Smooth muscle cell (in vitro differentiated cells): ENCODE data around the gene PPP1R9A. TPM values are rescaled to one million over a fixed set of nuclear protein-coding genes. Genes with fewer than 3 reads are reported as not detected.

Source experiments
- DNase-seq: peaks from one replicate; lab custom pipeline; 2025; ENCODE audit not compliant: unreplicated experiment; lab: John Stamatoyannopoulos, UW
- H2AFZ ChIP-seq: fragments of 200-600 bp; sonication (generic); 2 replicates; pipeline ENCODE4 v1.6.0; 2016; ENCODE audit warnings: antibody characterized with exemption, low read depth, mild to moderate bottlenecking
- H3F3A ChIP-seq: fragments of 200-600 bp; sonication (generic); 2 replicates; pipeline ENCODE4 v1.6.0; 2017; ENCODE audit warnings: antibody characterized with exemption, low read depth
- H3K27ac ChIP-seq: fragments of 200-600 bp; sonication (generic); 2 replicates; pipeline ENCODE4 v1.5.1; 2016; ENCODE audit warnings: low read depth, mild to moderate bottlenecking
- H3K27me3 ChIP-seq: fragments of 200-600 bp; sonication (generic); 2 replicates; pipeline ENCODE4 v1.6.1; 2016; ENCODE audit warnings: low read depth, mild to moderate bottlenecking
- H3K36me3 ChIP-seq: fragments of 200-600 bp; sonication (generic); 2 replicates; pipeline ENCODE4 v1.5.1; 2016; ENCODE audit warnings: low read depth
- H3K4me1 ChIP-seq: fragments of 200-600 bp; sonication (generic); 2 replicates; pipeline ENCODE4 v1.5.1; 2016; ENCODE audit warnings: low read depth
- H3K4me2 ChIP-seq: fragments of 200-600 bp; sonication (generic); 2 replicates; pipeline ENCODE4 v1.6.0; 2016; ENCODE audit warnings: mild to moderate bottlenecking
- H3K4me3 ChIP-seq: fragments of 200-600 bp; sonication (generic); 2 replicates; pipeline ENCODE4 v1.5.1; 2016; ENCODE audit warnings: mild to moderate bottlenecking
- H3K79me2 ChIP-seq: fragments of 200-600 bp; sonication (generic); 2 replicates; pipeline ENCODE4 v1.6.0; 2016; ENCODE audit warnings: low read depth, mild to moderate bottlenecking
- H3K9ac ChIP-seq: fragments of 200-600 bp; sonication (generic); 2 replicates; pipeline ENCODE4 v1.6.0; 2016; ENCODE audit warnings: low read depth
- H3K9me3 ChIP-seq: fragments of 200-600 bp; sonication (generic); replicated peaks from 2 replicates; pipeline ENCODE4 v1.5.1; 2016; ENCODE audit warnings: low read depth
- H4K20me1 ChIP-seq: fragments of 200-600 bp; sonication (generic); 2 replicates; pipeline ENCODE4 v1.6.0; 2016; ENCODE audit warnings: low read depth
- CTCF ChIP-seq: fragments of 200-600 bp; sonication (generic); IDR thresholded peaks from 2 replicates; pipeline ENCODE4 v1.5.1; 2017; ENCODE audit warnings: borderline replicate concordance, mild to moderate bottlenecking, antibody characterized with exemption; ENCODE audit not compliant: insufficient read depth, poor library complexity, severe bottlenecking
- WGBS: methylation state at CpG from one replicate; pipeline ENCODE4 v1.1.7; 2016; ENCODE audit warnings: low lambda C conversion rate; 5-methylcytosine and 5-hydroxymethylcytosine counted together
- polyA plus RNA-seq: library from polyadenylated mRNA; unstranded; fragments of >200 nt; fragmentation: Nextera tagmentation; extraction: Ambion mirVana; gene quantifications from 2 replicates; pipeline ENCODE4 v1.2.1, GENCODE V29; 2016
- total RNA-seq: library from RNA; depleted of rRNA; stranded (reverse); fragments of >200 nt; gene quantifications from 2 replicates; pipeline ENCODE4 v1.2.3, GENCODE V29; 2014

PPP1R9A gene
- total and polyA plus RNA-seq, 2 experiments from 2014 or later: 0.22 to 1.6 TPM

GRCh38 chr7:95303013-95303905 lies 395.9 kb downstream of the PPP1R9A start:
- no peak overlapping the region for H2AFZ ChIP-seq

GRCh38 chr7:95304990-95305389 lies 397.6 kb downstream of the PPP1R9A start:
- no peak for TF ChIP-seq CTCF
- no peak overlapping the region for H3K27ac ChIP-seq

More at GRCh38 chr7:95303013-95303905, 395.9 kb downstream of the PPP1R9A start:
- DNase-seq: no peak
- 81% methylated on average over 9 of the region's 9 CpGs for WGBS
- Histone ChIP-seq H3K4me1 (no peaks in the 10 kb centered on the region), H3K4me2 (no peak overlapping the region), H3K27me3 (no peaks in the 10 kb centered on the region), H3K36me3 (no peaks in the 10 kb centered on the region), H3K9ac (no peak overlapping the region), H4K20me1 (no peaks in the 10 kb centered on the region), H3K4me3 (no peak overlapping the region), H3K27ac (no peak overlapping the region), H3K9me3 (no peaks in the 10 kb centered on the region), H3K79me2 (no peaks in the 10 kb centered on the region), H3F3A (no peaks in the 10 kb centered on the region)
- TF ChIP-seq CTCF: no peak

DNA sequence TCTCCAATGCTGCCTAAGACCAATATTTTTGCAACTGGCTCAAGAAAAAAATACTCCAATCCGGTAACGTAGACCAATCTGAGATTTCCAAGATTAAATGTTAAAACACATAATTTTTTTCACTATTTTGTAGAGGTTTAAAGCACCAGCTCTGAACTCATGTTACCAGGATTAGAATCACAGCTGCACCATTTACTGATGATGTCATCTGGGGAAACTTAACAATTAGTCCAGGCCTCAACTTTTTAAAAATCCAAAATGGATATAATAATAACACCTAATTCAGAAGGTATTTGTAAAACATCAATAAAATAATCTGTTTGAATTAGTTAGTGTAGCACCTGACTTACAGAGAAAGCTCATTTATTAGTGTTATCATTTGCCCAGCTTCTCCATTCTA lies 402.6 kb downstream of the PPP1R9A start:
- H3K27ac ChIP-seq: no peak overlapping the region
- no peak overlapping the region for H3K4me3 ChIP-seq

More at GRCh38 chr7:95304990-95305389, 397.6 kb downstream of the PPP1R9A start:
- H3K4me3 ChIP-seq: no peak overlapping the region
- no peaks in the 10 kb centered on the region for H3F3A ChIP-seq
- no peaks in the 10 kb centered on the region for H3K79me2 ChIP-seq
- H2AFZ ChIP-seq: no peak overlapping the region
- no peaks in the 10 kb centered on the region for H4K20me1 ChIP-seq
- no peaks in the 10 kb centered on the region for H3K9me3 ChIP-seq
- H3K4me2 ChIP-seq: no peak overlapping the region
- no peaks in the 10 kb centered on the region for H3K4me1 ChIP-seq
- WGBS: 62% methylated on average over 7 of the region's 7 CpGs
- H3K9ac ChIP-seq: no peak overlapping the region
- no peak for DNase-seq
- no peaks in the 10 kb centered on the region for H3K27me3 ChIP-seq
- no peaks in the 10 kb centered on the region for H3K36me3 ChIP-seq

More for the DNA sequence above, 402.6 kb downstream of the PPP1R9A start:
- H3K9me3 ChIP-seq: no peaks in the 10 kb centered on the region
- H3K79me2 ChIP-seq: no peaks in the 10 kb centered on the region
- no peaks in the 10 kb centered on the region for H3K4me1 ChIP-seq
- no peaks in the 10 kb centered on the region for H3K36me3 ChIP-seq
- WGBS: 88% methylated on average over 2 of the region's 2 CpGs
- no peak overlapping the region for H2AFZ ChIP-seq
- no peak for TF ChIP-seq CTCF
- no peaks in the 10 kb centered on the region for H3K27me3 ChIP-seq
- no peak overlapping the region for H3K4me2 ChIP-seq
- H3K9ac ChIP-seq: no peak overlapping the region
- H3F3A ChIP-seq: no peaks in the 10 kb centered on the region
- H4K20me1 ChIP-seq: no peaks in the 10 kb centered on the region
- no peak for DNase-seq
